ENCODE data around the gene SCAF1. TPM values are rescaled to one million over a fixed set of nuclear protein-coding genes. Genes with fewer than 3 reads are reported as not detected.
A peak's percentile ranks its signal among the peaks of the same experiment; 100 is the strongest.

The SCAF1 gene
- total and polyA plus RNA-seq, 2 of the 13 experiments (the other 11 are each of a cell fraction or from before 2014, with no cell fraction given) = 3.3 to 6.1 TPM

GRCh38 chr19:49640113-49640898 is 1.7 kb upstream of the SCAF1 start, which contains the start of gene RRAS (continued):
- no peak for TF ChIP-seq ZNF557 (CRISPR knock-in tag; IDR thresholded peaks at IDR 0.05)
- TF ChIP-seq RORA (CRISPR knock-in tag; IDR thresholded peaks at IDR 0.05) = no peak
- TF ChIP-seq SPEN (CRISPR knock-in tag; IDR thresholded peaks at IDR 0.05; ENCODE audit: low read depth) = peak; percentile 40
- TF ChIP-seq GFI1 (CRISPR knock-in tag; IDR thresholded peaks at IDR 0.05; ENCODE audit: borderline replicate concordance) = peak; percentile 82
- TF ChIP-seq NFYB (CRISPR knock-in tag; IDR thresholded peaks at IDR 0.05) = peak; percentile 67
- TF ChIP-seq KLF16 (CRISPR knock-in tag; IDR thresholded peaks at IDR 0.05) = peak in 1 of 2 experiments; percentile 70; a peak in 1 of 4 replicates
- peak; percentile 45; the same call in 1 of the 2 replicates for TF ChIP-seq ZKSCAN8 (CRISPR knock-in tag; IDR thresholded peaks at IDR 0.05; ENCODE audit: borderline replicate concordance)
- TF ChIP-seq ASH2L (IDR thresholded peaks at IDR 0.05; ENCODE audit: insufficient read length, low read depth, low read length) = peak; percentile 86
- no peak for TF ChIP-seq ZNF510 (CRISPR knock-in tag; IDR thresholded peaks at IDR 0.05; ENCODE audit: low read depth)
- peak; percentile 81 for TF ChIP-seq SKI (IDR thresholded peaks at IDR 0.05; ENCODE audit: partially characterized antibody)
- no peak for TF ChIP-seq ZFYVE20 (CRISPR knock-in tag; IDR thresholded peaks at IDR 0.05; ENCODE audit: borderline replicate concordance, low read depth)
- peak; percentile 44; the same call in 1 of the 2 replicates for TF ChIP-seq THRA (CRISPR knock-in tag; IDR thresholded peaks at IDR 0.05; ENCODE audit: borderline replicate concordance)
- no peak for TF ChIP-seq SMARCE1 (IDR thresholded peaks at IDR 0.05; ENCODE audit: borderline replicate concordance)
- TF ChIP-seq NONO (IDR thresholded peaks at IDR 0.05) = no peak
- peak; percentile 64; the same call in 1 of the 2 replicates for TF ChIP-seq NONO (CRISPR knock-in tag; conservative IDR thresholded peaks at IDR 0.05)
- TF ChIP-seq ZHX2 (IDR thresholded peaks at IDR 0.05; ENCODE audit: low read depth) = no peak
- no peak for TF ChIP-seq ZHX2 (CRISPR knock-in tag; IDR thresholded peaks at IDR 0.05; ENCODE audit: borderline replicate concordance)
- TF ChIP-seq THAP7 (CRISPR knock-in tag; IDR thresholded peaks at IDR 0.05) = 0 out of 2 replicates have a peak, but pooled peaks have one; percentile 56

Data from HepG2 (cell line).